GM21825 (cell line): ENCODE results near the gene NDUFS4.
"Not testable (repeated sequence)": the region's sequence is repeated elsewhere in the genome, so short reads cannot be mapped to it uniquely, and the experiment has no call there.

ENCODE experiments used
- ATAC-seq: cut with Tn5 transposase; IDR thresholded peaks from one replicate; pipeline ENCODE4 v1.9.1; 2021; ENCODE audit warnings: mild to moderate bottlenecking, moderate library complexity; ENCODE audit not compliant: unreplicated experiment

NDUFS4 gene

DNA sequence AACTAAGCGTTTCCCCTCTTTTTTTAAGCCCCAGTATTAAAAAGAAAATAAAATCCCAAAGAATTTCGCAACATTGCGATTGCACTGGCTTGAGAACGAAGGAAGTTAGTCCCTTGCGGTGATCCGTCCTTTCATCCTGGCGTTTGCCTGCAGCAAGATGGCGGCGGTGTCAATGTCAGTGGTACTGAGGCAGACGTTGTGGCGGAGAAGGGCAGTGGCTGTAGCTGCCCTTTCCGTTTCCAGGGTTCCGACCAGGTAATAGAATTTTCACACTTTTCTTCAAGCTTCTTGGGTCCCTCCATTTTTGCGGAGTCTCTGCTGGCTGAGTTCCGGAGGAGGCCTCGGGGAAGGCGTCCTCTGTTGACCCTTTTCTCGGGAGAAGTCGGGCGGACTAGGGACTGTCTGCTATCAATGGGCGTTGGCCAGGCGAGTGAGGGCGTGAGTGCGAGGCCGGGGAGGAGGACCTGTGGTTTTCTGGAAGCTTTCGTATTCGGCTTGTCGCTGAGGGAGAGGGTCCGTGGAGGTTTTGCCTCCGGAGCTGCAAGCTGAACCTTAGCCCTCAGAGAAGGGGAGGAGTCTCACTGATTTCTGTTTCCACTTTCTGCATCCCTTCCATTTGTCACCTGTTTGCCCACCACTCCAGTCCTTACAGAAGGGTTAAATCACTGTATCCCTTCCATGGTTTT lies at the start of gene NDUFS4:
TSS of gene NDUFS4 (plus strand) at position 134 of the 686 bp plus-strand sequence. CDS start at position 158, 24 bp downstream.
- peak; percentile 91 for ATAC-seq

- ATAC-seq: no peak
Measured at GRCh38 chr5:53512539-53512938, 47.9 kb upstream of the NDUFS4 start.

DNA sequence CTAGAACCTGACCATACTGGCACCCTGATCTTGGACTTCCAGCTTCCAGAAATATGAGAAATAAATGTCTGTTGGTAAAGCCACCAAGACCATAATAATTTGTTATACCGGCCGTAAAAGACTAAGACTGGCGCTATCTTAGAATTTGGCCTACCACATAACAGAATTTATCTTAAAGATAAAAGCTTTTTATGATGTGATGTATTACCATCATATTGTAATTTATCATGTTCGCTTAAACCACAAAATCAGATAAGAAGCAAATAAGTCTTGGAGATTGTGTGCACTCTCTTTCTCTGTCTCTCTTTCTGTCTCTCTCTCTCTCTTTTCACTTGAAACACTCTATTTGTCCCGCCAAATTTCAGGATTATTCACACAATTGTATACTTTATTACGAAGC lies 44.5 kb upstream of the NDUFS4 start:
- ATAC-seq: no peak

DNA sequence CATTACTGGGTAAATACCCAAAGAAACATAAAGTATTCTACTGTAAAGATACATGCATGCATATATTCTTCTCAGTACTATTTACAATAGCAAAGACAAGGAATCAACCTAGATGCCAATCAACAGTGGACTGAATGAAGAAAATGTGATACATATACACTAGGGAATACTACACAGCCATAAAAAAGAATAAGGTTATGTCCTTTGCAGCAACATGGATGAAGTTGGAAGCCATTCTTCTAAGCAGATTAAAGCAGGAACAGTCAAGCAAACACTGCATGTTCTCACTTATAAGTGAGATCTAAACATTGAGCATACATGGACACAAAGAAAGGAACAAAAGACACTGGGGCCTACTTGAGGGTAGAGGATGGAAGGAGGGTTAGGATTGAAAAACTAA lies 39.6 kb upstream of the NDUFS4 start:
- no peak for ATAC-seq

- ATAC-seq: no peak
Measured at GRCh38 chr5:53537711-53538110, 22.7 kb upstream of the NDUFS4 start.

DNA sequence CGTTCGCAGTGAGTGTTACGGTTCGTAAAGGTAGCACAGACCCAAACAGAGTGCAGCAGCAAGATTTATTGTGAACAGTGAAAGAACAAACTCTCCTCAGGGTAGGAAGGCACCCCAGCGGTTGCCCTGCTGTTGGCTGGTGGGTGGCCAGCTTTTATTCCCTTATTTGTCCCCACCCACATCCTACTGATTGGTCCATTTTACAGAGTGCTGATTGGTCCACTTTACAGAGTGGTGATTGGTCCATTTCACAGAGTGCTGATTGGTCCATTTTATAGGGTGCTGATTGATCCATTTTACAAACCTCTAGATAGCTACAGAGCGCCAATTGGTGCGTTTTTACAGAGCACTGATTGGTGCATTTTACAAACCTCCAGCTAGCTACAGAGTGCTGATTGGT lies 19.7 kb upstream of the NDUFS4 start:
- not testable (repeated sequence) for ATAC-seq

- no peak for ATAC-seq
Measured at GRCh38 chr5:53541859-53542258, 18.6 kb upstream of the NDUFS4 start.

DNA sequence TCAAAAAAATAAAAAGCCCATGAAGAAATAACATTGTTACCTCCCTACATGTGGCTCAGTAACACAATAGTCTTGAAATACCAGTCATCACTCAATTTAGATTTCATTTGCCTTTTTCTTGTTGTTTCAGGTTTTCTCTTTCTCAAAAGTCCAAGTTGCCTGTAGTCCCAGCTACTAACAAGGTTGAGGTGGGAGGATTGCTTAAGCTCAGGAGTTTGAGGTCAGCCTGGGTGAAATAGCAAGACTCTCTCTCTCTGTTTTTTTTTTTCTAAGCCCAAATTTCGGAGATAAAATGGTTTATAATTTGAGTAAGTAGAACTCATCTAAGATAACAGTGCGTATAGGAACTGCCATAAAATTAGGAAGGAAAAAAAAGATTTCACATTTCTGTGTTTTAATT lies 17.5 kb upstream of the NDUFS4 start:
- no peak for ATAC-seq

DNA sequence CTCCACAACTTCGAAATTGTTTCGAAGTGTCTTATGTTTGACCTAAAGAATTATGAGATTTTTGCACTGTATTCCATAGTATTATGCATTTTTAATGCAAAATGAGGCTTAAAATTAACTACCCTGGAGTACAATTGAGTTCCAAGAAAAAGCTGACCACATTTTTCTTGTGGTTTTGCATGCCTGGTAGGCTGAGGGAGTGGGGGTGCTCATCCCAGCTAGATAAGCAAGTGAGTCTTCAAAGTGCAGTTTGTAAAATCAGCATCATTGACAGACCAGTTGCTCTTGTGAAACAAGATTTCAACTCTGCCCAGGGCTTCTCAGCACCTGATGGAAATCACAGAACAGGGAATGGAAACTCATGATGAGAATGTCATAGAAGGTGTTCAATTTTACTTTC lies 17.0 kb upstream of the NDUFS4 start:
- no peak for ATAC-seq

- no peak for ATAC-seq
Measured at GRCh38 chr5:53545744-53546143, 14.7 kb upstream of the NDUFS4 start.

- no peak for ATAC-seq
Measured at GRCh38 chr5:53547226-53547625, 13.2 kb upstream of the NDUFS4 start.

DNA sequence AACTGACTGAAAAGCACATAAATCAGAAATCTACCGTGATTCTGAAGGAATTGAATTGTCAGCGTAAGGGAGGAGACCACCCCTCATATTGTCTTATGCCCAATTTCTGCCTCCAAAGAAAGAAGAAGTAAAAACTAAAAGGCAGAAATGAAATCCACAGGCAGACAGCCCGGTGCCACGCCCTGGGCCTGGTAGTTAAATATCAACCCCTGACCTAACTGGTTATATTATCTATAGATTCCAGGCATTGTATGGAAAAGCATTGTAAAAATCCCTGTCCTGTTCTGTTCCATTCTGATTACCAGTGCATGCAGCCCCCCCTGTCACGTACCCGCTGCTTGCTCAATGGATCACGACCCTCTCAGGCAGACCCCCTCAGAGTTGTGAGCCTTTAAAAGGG lies 11.9 kb upstream of the NDUFS4 start:
- ATAC-seq: not testable (repeated sequence)

- no peak for ATAC-seq
Measured at GRCh38 chr5:53549792-53550191, 10.6 kb upstream of the NDUFS4 start.

DNA sequence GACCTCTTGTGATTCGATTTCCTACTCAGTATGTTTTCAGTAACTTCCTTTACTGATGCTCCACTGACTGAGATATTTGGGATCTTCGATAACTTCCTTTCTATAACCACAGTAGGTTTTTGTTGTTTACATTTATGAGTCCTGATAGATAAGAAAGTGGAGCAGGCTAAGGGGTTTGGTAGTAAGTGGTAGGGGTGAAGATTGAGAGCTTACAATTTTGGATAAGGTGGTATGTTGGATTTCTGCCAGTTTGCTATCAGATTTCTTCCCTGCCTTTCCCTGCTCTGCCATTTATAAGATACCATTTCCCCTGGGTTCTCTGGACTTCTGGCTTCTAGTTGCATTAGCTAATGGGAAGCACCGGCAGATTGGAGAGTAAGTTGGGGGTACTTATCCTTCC lies 7.9 kb upstream of the NDUFS4 start:
- ATAC-seq: no peak

DNA sequence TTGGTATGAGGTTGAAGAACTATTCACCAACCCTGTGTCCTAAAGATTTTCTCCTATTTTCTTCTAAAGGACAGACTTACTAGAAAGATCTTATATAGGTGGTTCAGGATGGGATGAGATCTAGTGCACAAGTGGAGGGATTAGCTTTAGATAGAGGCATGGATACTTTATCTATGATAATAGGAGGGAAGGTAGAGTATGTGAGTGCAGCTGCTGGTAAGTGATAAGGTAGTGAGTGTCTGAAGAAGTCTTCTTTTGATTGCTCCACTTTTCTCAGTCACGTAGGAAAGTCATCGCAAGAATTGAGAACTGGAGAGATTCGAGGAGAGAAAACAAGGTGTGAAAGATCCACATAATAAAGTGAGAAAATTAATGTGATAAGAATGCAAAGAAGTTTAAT lies 6.0 kb upstream of the NDUFS4 start:
- no peak for ATAC-seq

- no peak for ATAC-seq
Measured at GRCh38 chr5:53555160-53555559, 5.3 kb upstream of the NDUFS4 start.

GRCh38 chr5:53556001-53556400 lies 4.4 kb upstream of the NDUFS4 start:
- ATAC-seq: no peak

- no peak for ATAC-seq
Measured at GRCh38 chr5:53557386-53557785, 3.1 kb upstream of the NDUFS4 start.

DNA sequence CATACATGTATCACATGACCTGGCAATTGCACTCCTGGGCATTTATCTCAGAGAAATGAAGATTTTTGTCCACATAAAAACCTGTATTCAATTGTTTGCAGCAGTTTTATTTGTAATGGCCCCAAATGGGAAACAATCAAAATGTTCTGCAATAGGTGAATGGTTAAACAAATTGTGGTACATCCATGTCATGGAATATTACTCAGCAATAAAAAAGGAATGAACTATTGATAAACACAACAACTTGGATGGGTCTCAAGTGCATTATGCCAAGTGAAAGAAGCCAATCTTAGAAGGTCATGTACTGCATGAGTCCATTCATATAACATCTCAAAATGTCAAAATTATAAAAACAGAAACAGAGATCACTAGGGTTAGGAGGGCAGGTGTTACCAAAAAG lies 1.5 kb upstream of the NDUFS4 start:
- ATAC-seq: no peak

GRCh38 chr5:53560028-53560427 lies 411 bp upstream of the NDUFS4 start:
- ATAC-seq: peak; percentile 7

DNA sequence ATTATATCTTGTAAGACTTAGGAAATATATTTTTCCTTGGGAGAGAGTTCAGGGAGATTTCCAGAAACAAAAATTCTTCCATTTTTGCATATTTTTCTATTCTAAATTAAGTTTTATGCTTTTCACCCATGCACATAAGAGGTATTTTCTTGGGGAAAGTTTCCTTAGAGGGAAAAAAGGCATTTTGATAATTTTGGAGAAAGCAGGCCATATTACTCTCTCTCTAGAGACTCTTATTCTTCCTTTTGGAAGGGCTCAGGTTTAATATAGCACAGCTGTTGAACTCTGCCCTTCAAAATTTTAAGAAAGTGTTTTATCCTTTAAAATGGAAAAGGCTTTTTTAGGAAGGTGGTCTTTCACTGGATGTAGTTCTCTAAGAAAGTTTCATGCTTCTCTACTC lies 8.0 kb downstream of the NDUFS4 start:
- no peak for ATAC-seq

- ATAC-seq: no peak
Measured at GRCh38 chr5:53568871-53569270, 8.4 kb downstream of the NDUFS4 start.

GRCh38 chr5:53569453-53569852 lies 9.0 kb downstream of the NDUFS4 start:
- ATAC-seq: no peak
